HTR-8/SVneo (cell line): ENCODE measurements around the gene MAML3.
A peak's percentile ranks its signal among the peaks of the same experiment; 100 is the strongest.

Experiments
- DNase-seq: peaks from one replicate; pipeline ENCODE4 v3.0.0; 2011; ENCODE audit warnings: low spot score, mixed read lengths; ENCODE audit not compliant: insufficient read length
- FAIRE-seq: peaks from 2 replicates; lab custom pipeline; 2011; peaks lifted over from hg19 to GRCh38; lab: Jason Lieb, UNC

The MAML3 gene

GRCh38 chr4:140157341-140157740 lies 3.4 kb upstream of the MAML3 start:
- DNase-seq, result no peak
- no peak for FAIRE-seq

GRCh38 chr4:140156529-140157171 lies 2.7 kb upstream of the MAML3 start:
- no peak for FAIRE-seq
- no peak for DNase-seq

GRCh38 chr4:140154572-140154891 lies 548 bp upstream of the MAML3 start:
- no peak for FAIRE-seq
- DNase-seq, result no peak

- DNase-seq (no peak), FAIRE-seq (no peak)
Measured at GRCh38 chr4:140153419-140153717, 616 bp downstream of the MAML3 start.

- no peak for DNase-seq
- no peak for FAIRE-seq
Measured at GRCh38 chr4:140152751-140153418, 1.1 kb downstream of the MAML3 start.

GRCh38 chr4:140152013-140152703 lies 1.8 kb downstream of the MAML3 start:
- FAIRE-seq (no peak), DNase-seq (peak; percentile 52)

GRCh38 chr4:140151699-140152012 lies 2.3 kb downstream of the MAML3 start:
- DNase-seq (peak; percentile 81), FAIRE-seq (no peak)

GRCh38 chr4:140150886-140151698 lies 2.9 kb downstream of the MAML3 start:
- peak; percentile 93 for FAIRE-seq
- DNase-seq, result peak; percentile 59

- FAIRE-seq (no peak), DNase-seq (no peak)
Measured at GRCh38 chr4:140150636-140150885, 3.4 kb downstream of the MAML3 start.

GRCh38 chr4:140149846-140150635 lies 3.9 kb downstream of the MAML3 start:
- DNase-seq, result peak; percentile 41
- no peak for FAIRE-seq

GRCh38 chr4:140144050-140144449 lies 9.9 kb downstream of the MAML3 start:
- FAIRE-seq (no peak), DNase-seq (no peak)

- FAIRE-seq (no peak), DNase-seq (no peak)
Measured at GRCh38 chr4:140141210-140141835, 12.7 kb downstream of the MAML3 start.

- no peak for FAIRE-seq
Measured at GRCh38 chr4:140140566-140140965, 13.4 kb downstream of the MAML3 start.

GRCh38 chr4:140138428-140138827 lies 15.6 kb downstream of the MAML3 start:
- FAIRE-seq (no peak), DNase-seq (no peak)

More at GRCh38 chr4:140140566-140140965, 13.4 kb downstream of the MAML3 start:
- DNase-seq, result no peak

- no peak for DNase-seq
- no peak for FAIRE-seq
Measured at GRCh38 chr4:140137671-140138070, 16.3 kb downstream of the MAML3 start.

- no peak for FAIRE-seq
- peak; percentile 10 for DNase-seq
Measured at GRCh38 chr4:140136509-140136908, 17.5 kb downstream of the MAML3 start.

- no peak for DNase-seq
Measured at GRCh38 chr4:140135529-140136088, 18.4 kb downstream of the MAML3 start.

GRCh38 chr4:140134746-140135425 lies 19.1 kb downstream of the MAML3 start:
- DNase-seq (no peak), FAIRE-seq (no peak)

More at GRCh38 chr4:140135529-140136088, 18.4 kb downstream of the MAML3 start:
- FAIRE-seq, result no peak

- DNase-seq (no peak), FAIRE-seq (no peak)
Measured at GRCh38 chr4:140133576-140133975, 20.4 kb downstream of the MAML3 start.
